Measurements from ENCODE around the gene PPM1L. TPM values are rescaled to one million over a fixed set of nuclear protein-coding genes. Genes with fewer than 3 reads are reported as not detected.

Gene PPM1L
- total RNA-seq, 4 donors from 2014 or later, result 30.8 to 88.1 (median 52.7) TPM

DNA sequence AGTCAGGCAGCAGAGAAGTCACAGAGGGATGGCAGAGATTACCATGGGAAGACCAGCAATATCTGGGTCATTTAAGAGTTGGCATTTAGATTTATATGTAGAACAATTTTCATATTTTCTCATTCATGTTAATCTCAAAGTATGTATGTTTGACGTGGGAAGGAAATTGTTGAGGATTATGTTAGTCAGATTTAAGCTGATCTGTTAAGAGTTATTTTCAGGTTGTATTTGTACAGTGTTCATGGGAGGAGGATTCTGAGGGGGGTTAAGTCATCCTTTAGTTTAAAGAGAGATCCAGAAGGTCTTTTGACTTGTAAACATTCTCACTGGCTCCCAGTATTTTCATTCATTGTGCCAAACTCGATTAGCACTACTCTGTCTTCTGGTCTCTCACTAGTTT is 34.7 kb downstream of the PPM1L start:
- H3K9me3 ChIP-seq, result peaks cover 0 to 7% (median 2%) of the 10 kb centered on the region in 4 donors
- TF ChIP-seq, protein P1, sequence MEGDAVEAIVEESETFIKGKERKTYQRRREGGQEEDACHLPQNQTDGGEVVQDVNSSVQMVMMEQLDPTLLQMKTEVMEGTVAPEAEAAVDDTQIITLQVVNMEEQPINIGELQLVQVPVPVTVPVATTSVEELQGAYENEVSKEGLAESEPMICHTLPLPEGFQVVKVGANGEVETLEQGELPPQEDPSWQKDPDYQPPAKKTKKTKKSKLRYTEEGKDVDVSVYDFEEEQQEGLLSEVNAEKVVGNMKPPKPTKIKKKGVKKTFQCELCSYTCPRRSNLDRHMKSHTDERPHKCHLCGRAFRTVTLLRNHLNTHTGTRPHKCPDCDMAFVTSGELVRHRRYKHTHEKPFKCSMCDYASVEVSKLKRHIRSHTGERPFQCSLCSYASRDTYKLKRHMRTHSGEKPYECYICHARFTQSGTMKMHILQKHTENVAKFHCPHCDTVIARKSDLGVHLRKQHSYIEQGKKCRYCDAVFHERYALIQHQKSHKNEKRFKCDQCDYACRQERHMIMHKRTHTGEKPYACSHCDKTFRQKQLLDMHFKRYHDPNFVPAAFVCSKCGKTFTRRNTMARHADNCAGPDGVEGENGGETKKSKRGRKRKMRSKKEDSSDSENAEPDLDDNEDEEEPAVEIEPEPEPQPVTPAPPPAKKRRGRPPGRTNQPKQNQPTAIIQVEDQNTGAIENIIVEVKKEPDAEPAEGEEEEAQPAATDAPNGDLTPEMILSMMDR (IDR thresholded peaks at IDR 0.05), result no peak
- TF ChIP-seq POLR2AphosphoS5 (IDR thresholded peaks at IDR 0.05), result no peak
- no peak for TF ChIP-seq POLR2A (IDR thresholded peaks at IDR 0.05; ENCODE audit: low read depth)
- no peak for TF ChIP-seq EP300 (IDR thresholded peaks at IDR 0.05)
- H3K36me3 ChIP-seq, result no peaks in the 10 kb centered on the region
- H3K4me3 ChIP-seq, result no peak overlapping the region
- 35% methylated on average over 2 of the region's 2 CpGs for WGBS
- intact Hi-C loops (cut with DNase I), result no loop called here
- no peak for DNase-seq (ENCODE audit: extremely low spot score)
- H3K4me1 ChIP-seq, result peaks cover 6 to 18% (median 13%) of the 10 kb centered on the region in 4 donors
- H3K27me3 ChIP-seq, result no peaks in the 10 kb centered on the region
- H3K27ac ChIP-seq (replicated peaks in 1 of 4), result no peak overlapping the region

DNA sequence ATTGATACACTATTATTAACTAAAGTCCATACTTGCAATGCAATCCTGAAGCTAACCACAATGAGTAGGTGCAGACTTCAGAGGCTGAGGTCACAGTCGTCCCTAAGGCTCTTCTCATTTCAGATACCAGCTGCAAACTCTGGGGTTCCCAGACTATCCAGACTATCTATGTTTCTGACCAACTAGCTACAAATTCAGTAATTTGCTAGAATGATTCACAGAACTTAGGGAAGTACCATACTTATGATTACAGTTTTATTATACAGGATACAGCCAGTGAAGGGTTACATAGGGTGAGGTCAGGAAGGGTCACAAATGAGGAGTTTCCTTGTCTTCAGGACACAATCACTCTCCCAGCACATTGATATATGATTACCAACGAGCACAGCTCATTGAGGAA is 36.5 kb downstream of the PPM1L start:
- Histone ChIP-seq H3K4me1 (peaks cover 17 to 34% (median 23%) of the 10 kb centered on the region in 4 donors), H3K27me3 (no peaks in the 10 kb centered on the region), H3K4me3 (no peak overlapping the region), H3K9me3 (peaks cover 0 to 5% (median 2%) of the 10 kb centered on the region in 4 donors), H3K36me3 (no peaks in the 10 kb centered on the region), H3K27ac (replicated peaks in 1 of 4) (no peak overlapping the region)
- 58% methylated on average over 2 of the region's 2 CpGs for WGBS
- TF ChIP-seq EP300 (IDR thresholded peaks at IDR 0.05) (no peak), POLR2A (IDR thresholded peaks at IDR 0.05; ENCODE audit: low read depth) (no peak), POLR2AphosphoS5 (IDR thresholded peaks at IDR 0.05) (no peak)
- TF ChIP-seq, protein P1 (IDR thresholded peaks at IDR 0.05), result no peak
- intact Hi-C loops (cut with DNase I), result no loop called here
- DNase-seq (ENCODE audit: extremely low spot score), result no peak

DNA sequence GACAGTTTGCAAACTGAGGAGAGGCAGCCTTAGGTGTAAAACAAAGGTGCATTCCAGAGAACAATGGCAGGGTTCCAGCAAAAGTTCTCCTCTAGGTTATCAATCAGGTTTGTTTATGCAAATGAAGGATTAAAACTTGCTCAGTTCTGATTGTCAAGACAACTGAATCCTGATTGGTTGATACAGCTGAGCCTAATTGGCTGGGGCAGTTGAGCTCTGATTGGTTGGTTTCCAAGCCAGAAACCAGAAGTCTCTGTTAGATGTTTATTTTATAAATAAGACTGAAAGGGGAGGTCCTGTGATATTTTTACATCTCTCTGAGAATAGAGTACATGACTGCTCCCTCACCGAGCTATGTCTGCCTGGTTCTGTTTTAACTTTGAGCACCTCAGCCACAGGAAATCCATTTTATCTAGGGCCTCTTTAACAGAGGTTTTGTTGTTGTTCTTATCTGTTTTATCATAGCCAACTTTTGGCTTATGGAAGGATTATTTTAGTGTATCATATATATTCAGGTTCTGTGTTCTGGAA is 37.8 kb downstream of the PPM1L start:
- H3K27me3 ChIP-seq, result no peaks in the 10 kb centered on the region
- TF ChIP-seq EP300 (IDR thresholded peaks at IDR 0.05) (no peak), POLR2AphosphoS5 (IDR thresholded peaks at IDR 0.05) (no peak), POLR2A (IDR thresholded peaks at IDR 0.05; ENCODE audit: low read depth) (no peak)
- TF ChIP-seq, protein P1 (IDR thresholded peaks at IDR 0.05), result no peak
- no peaks in the 10 kb centered on the region for H3K9me3 ChIP-seq
- no peak overlapping the region for H3K27ac ChIP-seq (replicated peaks in 1 of 4)
- intact Hi-C loops (cut with DNase I), result no loop called here
- peaks cover 17 to 34% (median 27%) of the 10 kb centered on the region in 4 donors for H3K4me1 ChIP-seq
- WGBS, result 75% methylated on average over 1 of the region's 1 CpG
- H3K36me3 ChIP-seq, result no peaks in the 10 kb centered on the region
- DNase-seq (ENCODE audit: extremely low spot score), result no peak
- H3K4me3 ChIP-seq, result no peak overlapping the region

DNA sequence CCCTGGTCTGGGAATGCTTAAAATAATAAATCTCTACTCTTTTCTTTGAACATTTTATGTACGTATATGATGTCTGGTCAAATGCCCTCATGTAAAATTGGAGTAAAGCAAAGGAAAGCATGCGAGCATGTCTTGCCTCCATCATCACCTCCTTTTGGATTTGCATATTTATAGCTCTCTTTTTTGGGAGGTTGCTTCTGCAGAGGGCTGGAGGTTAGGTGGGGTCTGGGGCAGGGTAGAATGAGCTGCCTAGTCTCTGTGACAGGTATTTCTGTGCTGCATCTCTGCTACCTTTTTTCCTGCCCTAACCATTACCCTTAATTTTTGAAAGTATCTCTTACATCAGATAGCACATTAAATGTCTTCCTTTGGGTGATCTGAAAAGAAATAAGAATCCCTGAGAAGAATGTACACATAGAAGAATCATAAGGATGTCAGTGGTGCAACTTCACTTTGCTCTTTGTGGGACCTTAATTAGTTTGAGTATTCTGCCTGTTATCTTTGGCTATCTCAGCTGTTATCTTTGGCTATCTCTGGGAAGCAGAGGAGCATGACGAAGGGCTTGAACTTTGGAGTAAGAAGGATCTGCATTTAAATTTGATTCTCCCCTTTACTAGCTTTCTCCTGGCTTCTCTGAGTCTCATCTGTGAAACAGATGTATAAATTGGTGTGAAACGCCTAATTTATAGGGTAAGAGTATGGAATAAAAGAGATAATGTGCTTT is 40.2 kb downstream of the PPM1L start:
- no peaks in the 10 kb centered on the region for H3K9me3 ChIP-seq
- no peak overlapping the region for H3K4me3 ChIP-seq
- intact Hi-C loops (cut with DNase I), result no loop called here
- no peaks in the 10 kb centered on the region for H3K27me3 ChIP-seq
- no peak for DNase-seq (ENCODE audit: extremely low spot score)
- peak overlapping the region in 1 of 4 donors; percentile 5 for H3K27ac ChIP-seq (replicated peaks in 1 of 4)
- 85% methylated on average over 4 of the region's 4 CpGs for WGBS
- H3K4me1 ChIP-seq, result peaks cover 14 to 36% (median 29%) of the 10 kb centered on the region in 4 donors
- TF ChIP-seq POLR2AphosphoS5 (IDR thresholded peaks at IDR 0.05) (no peak), EP300 (IDR thresholded peaks at IDR 0.05) (no peak), POLR2A (IDR thresholded peaks at IDR 0.05; ENCODE audit: low read depth) (no peak)
- TF ChIP-seq, protein P1 (IDR thresholded peaks at IDR 0.05), result no peak
- H3K36me3 ChIP-seq, result no peaks in the 10 kb centered on the region
